Body of pancreas (tissue), 4 donors: Measurements from ENCODE around the gene FBRS. TPM values are rescaled to one million over a fixed set of nuclear protein-coding genes. Genes with fewer than 3 reads are reported as not detected.
A peak's percentile ranks its signal among the peaks of the same experiment; 100 is the strongest.

Experiments used
- ATAC-seq: fragments of 150-250 bp; one replicate; pipeline ENCODE4 v1.9.1; 2016
- DNase-seq, 4 donors: peaks; one replicate each; pipeline ENCODE4 v3.0.0-alpha.2; 2019
- H3K27ac ChIP-seq, 4 donors: fragments of 200-600 bp; sonication (generic); 1 replicate in 3 of 4; 2 replicates in 1 of 4; pipeline versions ENCODE4 v1.5.1 to v1.6.1; 2016 to 2019; ENCODE audit warnings: mild to moderate bottlenecking in 1 of 4, mixed read lengths in 1 of 4, moderate library complexity in 1 of 4
- H3K27me3 ChIP-seq, 2 donors: fragments of 200-600 bp; sonication (generic); one replicate each; pipeline ENCODE4 v1.6.0; 2016; ENCODE audit warnings: mild to moderate bottlenecking in 1 of 2
- H3K36me3 ChIP-seq, 2 donors: fragments of 200-600 bp; sonication (generic); replicated peaks in 1 of 2; 2 replicates each; pipeline ENCODE4 v1.5.1; 2016; ENCODE audit warnings: low read depth in 2 of 2; ENCODE audit not compliant: insufficient read depth in 1 of 2
- H3K4me1 ChIP-seq: fragments of 200-600 bp; sonication (generic); one replicate; pipeline ENCODE4 v1.6.0; 2016
- H3K4me3 ChIP-seq, 2 donors: fragments of 200-600 bp; sonication (generic); 1 replicate in 1 of 2; 2 replicates in 1 of 2; pipeline ENCODE4 v1.5.1; 2016 to 2019
- H3K9me3 ChIP-seq, 3 donors: fragments of 200-600 bp; sonication (generic); 1 replicate in 2 of 3; 2 replicates in 1 of 3; pipeline ENCODE4 v1.5.1; 2016
- POLR2A ChIP-seq, 3 donors: fragments of 450-650 bp; IDR thresholded peaks; one replicate each; pipeline ENCODE4 v1.6.1; 2016; ENCODE audit warnings: antibody characterized with exemption in 3 of 3, mild to moderate bottlenecking in 2 of 3
- WGBS, 2 donors: methylation state at CpG; one replicate each; pipeline ENCODE4 v1.1.5; 2017; 5-methylcytosine and 5-hydroxymethylcytosine counted together
- intact Hi-C: fragments of 100-400 bp; cut with DNase I; formaldehyde crosslinking; loops from one replicate; pipeline ENCODE4 v1.15.1; 2023
- total RNA-seq, 2 donors: library from RNA; depleted of rRNA; stranded (reverse); fragments of >200 nt; gene quantifications; one replicate each; pipeline ENCODE4 v1.1.0, GENCODE V29; 2016
- TF ChIP-seq, protein P1 (sequence below), 7 experiments: fragments of 450-650 bp in 4 of 7; fragments of 200-600 bp in 3 of 7; sonication (generic) in 3 of 7; IDR thresholded peaks; one replicate each; pipeline ENCODE4 v1.5.1; 2016 to 2019; ENCODE audit warnings: antibody characterized with exemption in 7 of 7

The FBRS gene
- total RNA-seq, 2 donors from 2014 or later = 20.8 to 76.8 TPM

DNA sequence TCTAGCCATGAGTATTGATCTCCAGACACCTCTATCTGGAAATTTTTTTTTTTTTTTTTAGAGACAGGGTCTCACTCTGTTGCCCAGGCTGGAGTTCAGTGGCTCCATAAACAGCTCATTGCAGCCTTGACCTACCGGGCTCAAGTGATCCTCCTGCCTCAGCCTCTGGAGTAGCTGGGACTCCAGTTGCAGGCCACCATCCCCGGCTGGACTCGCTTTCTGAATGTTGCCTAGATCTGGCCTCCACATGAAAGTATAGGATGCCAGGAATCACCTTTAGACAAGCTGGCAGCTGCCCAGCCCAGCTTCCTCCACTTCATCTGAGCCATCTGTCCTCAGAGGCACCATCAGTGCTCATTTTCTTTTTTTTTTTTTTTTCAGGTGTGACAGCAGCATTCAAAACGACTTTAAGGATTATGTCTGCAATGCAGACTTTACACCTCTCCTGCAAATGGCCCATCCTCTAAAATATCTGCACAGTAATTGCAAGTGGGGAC is 13.8 kb upstream of the FBRS start:
- Histone ChIP-seq H3K9me3 (no peaks in the 10 kb centered on the region), H3K36me3 (no peaks in the 10 kb centered on the region), H3K4me3 (no peak overlapping the region), H3K4me1 (peaks cover 5% of the 10 kb centered on the region), H3K27ac (no peak overlapping the region), H3K27me3 (no peaks in the 10 kb centered on the region)
- TF ChIP-seq, protein P1, sequence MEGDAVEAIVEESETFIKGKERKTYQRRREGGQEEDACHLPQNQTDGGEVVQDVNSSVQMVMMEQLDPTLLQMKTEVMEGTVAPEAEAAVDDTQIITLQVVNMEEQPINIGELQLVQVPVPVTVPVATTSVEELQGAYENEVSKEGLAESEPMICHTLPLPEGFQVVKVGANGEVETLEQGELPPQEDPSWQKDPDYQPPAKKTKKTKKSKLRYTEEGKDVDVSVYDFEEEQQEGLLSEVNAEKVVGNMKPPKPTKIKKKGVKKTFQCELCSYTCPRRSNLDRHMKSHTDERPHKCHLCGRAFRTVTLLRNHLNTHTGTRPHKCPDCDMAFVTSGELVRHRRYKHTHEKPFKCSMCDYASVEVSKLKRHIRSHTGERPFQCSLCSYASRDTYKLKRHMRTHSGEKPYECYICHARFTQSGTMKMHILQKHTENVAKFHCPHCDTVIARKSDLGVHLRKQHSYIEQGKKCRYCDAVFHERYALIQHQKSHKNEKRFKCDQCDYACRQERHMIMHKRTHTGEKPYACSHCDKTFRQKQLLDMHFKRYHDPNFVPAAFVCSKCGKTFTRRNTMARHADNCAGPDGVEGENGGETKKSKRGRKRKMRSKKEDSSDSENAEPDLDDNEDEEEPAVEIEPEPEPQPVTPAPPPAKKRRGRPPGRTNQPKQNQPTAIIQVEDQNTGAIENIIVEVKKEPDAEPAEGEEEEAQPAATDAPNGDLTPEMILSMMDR (IDR thresholded peaks at IDR 0.05) = no peak
- TF ChIP-seq POLR2A (IDR thresholded peaks at IDR 0.05) = no peak
- ATAC-seq (no peak), DNase-seq (no peak)
- intact Hi-C loops = no loop called here
- 62 to 70% methylated on average over 4 of the region's 4 CpGs for WGBS, 2 donors

DNA sequence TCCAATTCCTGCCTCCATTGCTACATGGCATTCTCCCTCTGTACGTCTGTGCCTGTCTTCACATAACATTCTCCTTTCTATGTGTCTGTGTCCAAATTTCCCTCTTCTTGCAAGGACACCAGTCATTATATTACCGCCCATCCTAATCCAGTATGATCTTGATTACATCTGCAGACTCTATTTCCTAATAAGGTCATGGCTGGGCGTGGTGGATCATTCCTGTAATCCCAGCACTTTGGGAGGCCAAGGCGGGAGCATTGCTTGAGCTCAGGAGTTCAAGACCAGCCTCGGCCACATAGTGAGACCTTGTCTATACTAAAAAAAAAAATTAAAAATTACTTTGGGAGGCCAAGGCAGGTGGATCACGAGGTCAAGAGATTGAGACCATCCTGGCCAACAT is 12.5 kb upstream of the FBRS start:
- Histone ChIP-seq H3K4me1 (peaks cover 12% of the 10 kb centered on the region), H3K27me3 (no peaks in the 10 kb centered on the region), H3K9me3 (no peaks in the 10 kb centered on the region), H3K27ac (no peak overlapping the region), H3K36me3 (no peaks in the 10 kb centered on the region), H3K4me3 (no peak overlapping the region)
- TF ChIP-seq, protein P1 (IDR thresholded peaks at IDR 0.05) = no peak
- intact Hi-C loops = no loop called here
- 60 to 64% methylated on average over 6 of the region's 6 CpGs for WGBS, 2 donors
- DNase-seq = no peak
- no peak for ATAC-seq

DNA sequence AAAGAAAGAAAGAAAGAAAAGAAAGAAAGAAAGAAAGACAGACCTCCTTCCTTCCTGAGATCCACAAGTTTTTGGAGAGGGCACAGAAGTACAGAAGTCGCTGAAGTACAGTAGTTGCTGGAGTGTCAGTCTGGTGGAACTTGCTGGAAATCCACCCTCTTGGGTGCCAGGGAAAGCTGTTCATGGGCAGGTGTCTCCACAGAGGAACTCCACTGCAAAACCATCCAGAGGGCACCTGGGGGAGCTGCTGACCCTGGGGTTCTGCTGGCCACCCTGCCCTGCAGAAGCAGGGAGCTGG is 11.0 kb upstream of the FBRS start:
- no peaks in the 10 kb centered on the region for H3K27me3 ChIP-seq
- intact Hi-C loops = no loop called here
- H3K4me3 ChIP-seq = no peak overlapping the region
- H3K36me3 ChIP-seq = no peaks in the 10 kb centered on the region
- 79 to 86% methylated on average over 1 of the region's 1 CpG for WGBS, 2 donors
- H3K9me3 ChIP-seq = no peaks in the 10 kb centered on the region
- ATAC-seq (no peak), DNase-seq (no peak)
- TF ChIP-seq, protein P1 (IDR thresholded peaks at IDR 0.05) = no peak
- no peak for TF ChIP-seq POLR2A (IDR thresholded peaks at IDR 0.05)
- H3K4me1 ChIP-seq = peaks cover 14% of the 10 kb centered on the region
- H3K27ac ChIP-seq = no peak overlapping the region

DNA sequence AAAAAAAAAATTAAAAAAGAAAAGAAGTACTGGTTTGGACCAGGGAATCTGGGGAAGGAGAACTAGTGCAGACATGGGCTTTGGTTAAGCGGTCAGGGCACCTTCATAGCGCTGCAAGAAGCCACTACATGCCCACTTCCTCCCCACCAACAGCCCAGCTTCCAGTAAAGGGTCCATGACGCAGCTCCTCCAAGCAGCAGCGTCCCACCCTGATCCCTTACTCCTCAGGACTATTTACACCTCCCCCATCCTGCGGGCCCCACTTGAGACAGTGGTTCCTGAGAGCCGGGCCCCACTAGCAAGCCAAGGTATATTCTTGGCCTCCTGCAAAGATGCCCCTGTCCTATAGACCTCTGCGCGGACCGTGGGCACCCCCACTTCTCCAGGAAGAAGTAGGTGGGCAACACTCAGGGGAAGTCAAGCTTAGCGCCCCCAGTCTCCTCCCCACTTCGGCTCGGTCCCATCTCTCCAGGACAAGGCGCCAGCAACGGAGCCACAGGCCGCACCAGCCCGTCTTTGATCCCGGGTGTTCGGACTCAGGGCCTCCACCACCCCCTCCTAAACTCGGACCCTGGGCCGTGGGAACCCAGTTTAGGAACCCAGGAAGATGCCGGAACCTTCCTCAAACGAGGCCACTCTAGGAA is 8.4 kb upstream of the FBRS start:
- 37 to 47% methylated on average over 20 to 22 of the region's 22 CpGs for WGBS, 2 donors
- Histone ChIP-seq H3K36me3 (peaks cover 0 to 1% of the 10 kb centered on the region in 2 donors), H3K27me3 (no peaks in the 10 kb centered on the region), H3K4me1 (peaks cover 20% of the 10 kb centered on the region), H3K27ac (peak overlapping the region; percentile 50 to 98 (median 97)), H3K4me3 (no peak overlapping the region), H3K9me3 (no peaks in the 10 kb centered on the region)
- ATAC-seq = no peak
- intact Hi-C loops = no loop called here
- DNase-seq = no peak
- TF ChIP-seq POLR2A (IDR thresholded peaks at IDR 0.05) = no peak
- TF ChIP-seq, protein P1 (IDR thresholded peaks at IDR 0.05) = no peak
